ENCODE data around the gene ABITRAM. TPM values are rescaled to one million over a fixed set of nuclear protein-coding genes. Genes with fewer than 3 reads are reported as not detected.
"Not testable (repeated sequence)": the region's sequence is repeated elsewhere in the genome, so short reads cannot be mapped to it uniquely, and the experiment has no call there.

The ABITRAM gene
- total RNA-seq, 2 experiments from 2014 or later = 9.2 to 9.3 TPM

GRCh38 chr9:108963459-108964143, 29.4 kb downstream of the ABITRAM start:
- Mint-ChIP-seq H3K27me3 (ENCODE audit: low read depth) (no peaks in the 10 kb centered on the region), H3K9me3 (ENCODE audit: insufficient read depth) (no peaks in the 10 kb centered on the region), H3K4me1 (ENCODE audit: low read depth) (no peaks in the 10 kb centered on the region), H3K36me3 (ENCODE audit: low read depth) (no peaks in the 10 kb centered on the region), H3K4me3 (no peak overlapping the region), H3K27ac (no peak overlapping the region)
- ChIA-PET POLR2A (no interaction called here), CTCF (interaction anchor here (3.0 kb wide), 1 partner anchor 10 kb away, joined by 15 read pairs; no protein-coding TSS in a partner anchor)
- no peak for ATAC-seq
- no peak for DNase-seq

GRCh38 chr9:108967916-108968315, 33.7 kb downstream of the ABITRAM start:
- CTCF ChIA-PET = interaction anchor here (0.6 to 1.5 kb wide), 2 partner anchors 14 to 364 kb away, joined by 3 to 4 read pairs; no protein-coding TSS in a partner anchor
- H3K4me3 Mint-ChIP-seq = no peak overlapping the region
- H3K36me3 Mint-ChIP-seq (ENCODE audit: low read depth) = peaks cover 16% of the 10 kb centered on the region
- no peak overlapping the region for H3K27ac Mint-ChIP-seq
- no peak for DNase-seq
- H3K9me3 Mint-ChIP-seq (ENCODE audit: insufficient read depth) = peaks cover 6% of the 10 kb centered on the region
- no peak for ATAC-seq
- H3K4me1 Mint-ChIP-seq (ENCODE audit: low read depth) = no peaks in the 10 kb centered on the region
- POLR2A ChIA-PET = interaction anchor here (0.6 kb wide), 1 partner anchor 33 kb away, joined by 3 read pairs; no protein-coding TSS in a partner anchor
- H3K27me3 Mint-ChIP-seq (ENCODE audit: low read depth) = no peaks in the 10 kb centered on the region

- DNase-seq; H3K27ac Mint-ChIP-seq; POLR2A ChIA-PET; H3K4me3 Mint-ChIP-seq; ATAC-seq; H3K9me3 Mint-ChIP-seq (ENCODE audit: insufficient read depth); H3K4me1 Mint-ChIP-seq (ENCODE audit: low read depth); H3K27me3 Mint-ChIP-seq (ENCODE audit: low read depth): not testable (repeated sequence)
- CTCF ChIA-PET = interaction anchor here (1.2 kb wide), 1 partner anchor 17 kb away, joined by 4 read pairs; no protein-coding TSS in a partner anchor
- peaks cover 16% of the 10 kb centered on the region for H3K36me3 Mint-ChIP-seq (ENCODE audit: low read depth)
Measured at GRCh38 chr9:108971392-108971791, 37.2 kb downstream of the ABITRAM start.

DNA sequence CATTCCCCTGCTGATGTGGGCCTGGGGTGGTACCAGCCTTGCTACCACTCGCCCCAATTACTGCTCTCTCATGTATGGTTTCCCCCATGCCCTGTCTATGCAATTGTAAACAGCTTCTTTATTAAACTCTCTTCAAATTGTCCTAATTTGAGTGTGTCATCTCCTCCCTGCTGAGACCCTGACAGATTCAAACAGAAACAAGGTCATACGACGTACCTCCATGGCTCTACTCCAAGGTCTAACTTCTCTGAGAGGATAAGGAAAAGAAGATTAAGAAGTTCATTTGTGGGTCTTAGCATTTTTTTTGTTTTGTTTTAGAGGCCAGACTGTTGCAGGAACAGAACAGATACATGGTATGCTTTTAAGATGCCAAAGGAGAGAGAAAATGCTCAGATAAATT, 38.0 kb downstream of the ABITRAM start:
- Mint-ChIP-seq H3K36me3 (ENCODE audit: low read depth) (peaks cover 16% of the 10 kb centered on the region), H3K27me3 (ENCODE audit: low read depth) (no peaks in the 10 kb centered on the region), H3K9me3 (ENCODE audit: insufficient read depth) (peaks cover 6% of the 10 kb centered on the region), H3K27ac (no peak overlapping the region), H3K4me3 (no peak overlapping the region), H3K4me1 (ENCODE audit: low read depth) (no peaks in the 10 kb centered on the region)
- DNase-seq (no peak), ATAC-seq (no peak)
- ChIA-PET CTCF (no interaction called here), POLR2A (no interaction called here)

DNA sequence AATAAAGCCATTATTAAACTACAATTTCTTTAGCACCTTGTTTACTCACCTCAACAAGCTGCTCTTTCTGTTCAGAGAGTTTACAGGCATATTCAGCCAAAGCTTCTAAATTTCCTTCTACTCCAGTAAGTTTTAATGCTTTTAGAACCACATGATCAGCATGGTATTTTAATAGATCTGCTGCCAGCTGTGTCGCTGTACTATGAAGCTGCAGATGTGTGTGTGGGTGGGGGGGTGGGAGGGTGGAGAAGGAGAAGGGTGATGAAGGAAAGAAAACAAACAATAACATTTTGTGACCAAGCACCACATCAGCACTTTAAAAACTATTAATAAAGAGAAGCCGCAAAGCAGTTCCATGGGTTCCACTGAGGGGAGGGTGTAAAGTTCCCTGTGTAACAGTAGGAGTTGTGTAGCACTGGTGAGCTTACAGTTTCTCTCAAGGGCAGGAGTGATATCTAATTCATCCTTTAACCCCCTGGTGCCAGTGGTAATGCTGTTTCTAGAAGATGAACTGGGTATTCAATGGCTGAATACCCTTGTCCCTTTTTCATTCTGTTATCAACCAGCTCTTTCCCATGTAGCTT, 38.5 kb downstream of the ABITRAM start:
- Mint-ChIP-seq H3K4me3 (no peak overlapping the region), H3K27ac (no peak overlapping the region), H3K27me3 (ENCODE audit: low read depth) (no peaks in the 10 kb centered on the region), H3K9me3 (ENCODE audit: insufficient read depth) (peaks cover 6% of the 10 kb centered on the region), H3K4me1 (ENCODE audit: low read depth) (no peaks in the 10 kb centered on the region), H3K36me3 (ENCODE audit: low read depth) (peaks cover 16% of the 10 kb centered on the region)
- no peak for DNase-seq
- ChIA-PET CTCF (no interaction called here), POLR2A (no interaction called here)
- ATAC-seq = no peak

DNA sequence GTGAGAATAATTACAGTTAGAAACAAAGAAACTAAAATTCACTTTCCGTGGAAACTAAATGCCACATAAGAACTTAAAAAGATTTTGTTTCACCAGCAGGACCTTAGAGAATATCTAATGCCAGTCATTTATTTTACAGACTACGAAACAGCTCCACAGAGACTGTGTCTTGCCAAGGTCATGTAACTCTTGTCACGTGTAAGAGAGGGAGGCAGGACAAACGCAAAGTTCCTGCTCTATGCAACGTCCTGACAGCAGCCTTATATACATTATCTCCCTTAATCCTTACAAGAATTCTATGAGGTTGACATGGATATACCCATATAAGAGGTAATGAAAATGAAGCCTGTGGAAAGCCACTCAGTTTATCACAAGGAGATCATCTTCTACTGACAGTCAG, 39.7 kb downstream of the ABITRAM start:
- no peak for DNase-seq
- H3K27me3 Mint-ChIP-seq (ENCODE audit: low read depth) = no peaks in the 10 kb centered on the region
- H3K4me1 Mint-ChIP-seq (ENCODE audit: low read depth) = no peaks in the 10 kb centered on the region
- H3K27ac Mint-ChIP-seq = no peak overlapping the region
- H3K9me3 Mint-ChIP-seq (ENCODE audit: insufficient read depth) = peaks cover 6% of the 10 kb centered on the region
- H3K4me3 Mint-ChIP-seq = no peak overlapping the region
- CTCF ChIA-PET = no interaction called here
- ATAC-seq = no peak
- peaks cover 20% of the 10 kb centered on the region for H3K36me3 Mint-ChIP-seq (ENCODE audit: low read depth)
- POLR2A ChIA-PET = no interaction called here

DNA sequence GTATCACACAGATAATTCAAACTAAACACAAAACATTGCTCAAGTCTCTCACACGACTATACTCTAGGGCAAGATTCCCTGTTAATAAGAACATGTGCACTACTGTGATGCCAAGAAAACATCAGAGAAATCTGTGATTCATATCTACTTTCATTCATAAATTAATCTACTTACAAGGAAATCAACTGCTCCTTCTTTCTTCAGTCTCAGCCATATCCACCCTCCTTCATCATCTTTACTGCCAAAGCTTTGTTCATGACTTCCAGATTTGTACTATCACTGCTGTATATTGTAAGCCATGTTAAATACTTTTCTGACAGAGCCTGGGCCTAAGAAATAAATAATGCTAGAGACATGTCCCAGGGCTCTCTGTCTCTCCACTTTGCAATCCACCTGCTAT, 44.0 kb downstream of the ABITRAM start:
- no peak for DNase-seq
- peaks cover 11% of the 10 kb centered on the region for H3K36me3 Mint-ChIP-seq (ENCODE audit: low read depth)
- CTCF ChIA-PET = no interaction called here
- no peaks in the 10 kb centered on the region for H3K27me3 Mint-ChIP-seq (ENCODE audit: low read depth)
- no peak overlapping the region for H3K4me3 Mint-ChIP-seq
- H3K27ac Mint-ChIP-seq = no peak overlapping the region
- no peaks in the 10 kb centered on the region for H3K4me1 Mint-ChIP-seq (ENCODE audit: low read depth)
- POLR2A ChIA-PET = no interaction called here
- ATAC-seq = no peak
- no peaks in the 10 kb centered on the region for H3K9me3 Mint-ChIP-seq (ENCODE audit: insufficient read depth)

- Mint-ChIP-seq H3K4me3 (no peak overlapping the region), H3K27me3 (ENCODE audit: low read depth) (no peaks in the 10 kb centered on the region), H3K27ac (no peak overlapping the region), H3K9me3 (ENCODE audit: insufficient read depth) (no peaks in the 10 kb centered on the region), H3K36me3 (ENCODE audit: low read depth) (peaks cover 14% of the 10 kb centered on the region), H3K4me1 (ENCODE audit: low read depth) (no peaks in the 10 kb centered on the region)
- DNase-seq (no peak), ATAC-seq (no peak)
- ChIA-PET CTCF (no interaction called here), POLR2A (no interaction called here)
Measured at GRCh38 chr9:108980893-108981292, 46.7 kb downstream of the ABITRAM start.

DNA sequence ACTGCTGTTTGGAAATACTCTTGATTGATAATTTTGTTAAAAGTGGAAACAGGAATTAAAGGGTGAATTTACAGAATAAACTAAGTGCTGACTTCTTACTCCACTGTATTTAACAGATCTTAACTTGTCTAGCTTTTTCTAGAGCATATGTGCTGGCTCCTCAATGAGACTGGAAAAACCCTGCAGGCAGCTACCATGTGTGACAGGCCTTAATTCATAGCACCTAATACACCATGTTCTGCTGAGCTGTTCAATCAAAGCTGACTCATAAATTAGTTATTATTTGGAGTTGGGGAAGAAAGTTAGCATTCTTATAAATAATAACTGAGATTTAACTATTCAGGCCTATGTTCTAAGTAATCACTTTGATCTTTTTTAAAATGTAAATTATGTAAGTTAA, 49.7 kb downstream of the ABITRAM start:
- ChIA-PET POLR2A (no interaction called here), CTCF (no interaction called here)
- H3K4me3 Mint-ChIP-seq = no peak overlapping the region
- no peaks in the 10 kb centered on the region for H3K9me3 Mint-ChIP-seq (ENCODE audit: insufficient read depth)
- ATAC-seq = no peak
- H3K27ac Mint-ChIP-seq = no peak overlapping the region
- H3K36me3 Mint-ChIP-seq (ENCODE audit: low read depth) = peaks cover 18% of the 10 kb centered on the region
- DNase-seq = no peak
- H3K27me3 Mint-ChIP-seq (ENCODE audit: low read depth) = no peaks in the 10 kb centered on the region
- no peaks in the 10 kb centered on the region for H3K4me1 Mint-ChIP-seq (ENCODE audit: low read depth)

Other genes starting within 250 kb of the ABITRAM start
- not detected for gene ACTL7B, start 78.4 kb upstream of the ABITRAM start, total RNA-seq
- gene ACTL7A, start 72.1 kb upstream of the ABITRAM start, total RNA-seq = not detected
- gene ELP1, start 276 bp upstream of the ABITRAM start, total RNA-seq = 10 to 100 TPM; 20.4 to 20.7 TPM
- gene CTNNAL1, start 79.1 kb downstream of the ABITRAM start, total RNA-seq = 10 to 100 TPM; 21.4 to 21.8 TPM
- gene TMEM245, start 185.5 kb downstream of the ABITRAM start, total RNA-seq = 10 to 100 TPM; 27.4 to 30.2 TPM
- not detected for gene FRRS1L, start 232.8 kb downstream of the ABITRAM start, total RNA-seq